GF-D8 (cell line): ENCODE data around the gene PAQR8.

Source experiments
- DNase-seq: peaks from one replicate; lab custom pipeline; 2025; lab: John Stamatoyannopoulos, UW

Gene PAQR8

DNA sequence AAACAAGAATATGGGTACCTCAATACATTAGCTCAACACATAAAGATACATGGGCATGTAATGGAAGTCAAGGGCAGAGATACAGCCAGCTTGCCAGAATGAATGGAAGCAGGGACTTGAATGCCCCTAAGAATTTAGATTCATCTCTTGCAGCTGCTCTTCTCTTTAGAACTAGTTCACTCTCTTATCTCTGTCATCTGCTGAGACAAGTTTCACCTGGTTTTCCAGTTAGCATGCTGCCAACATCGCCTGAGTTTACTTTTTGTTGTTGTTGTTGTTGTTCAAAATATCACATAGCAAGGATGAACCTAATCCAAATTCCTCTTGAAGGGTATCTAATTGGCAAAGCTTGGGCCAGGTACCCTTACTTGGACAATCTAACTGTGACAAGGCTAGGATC lies 14.1 kb upstream of the PAQR8 start:
- no peak for DNase-seq

DNA sequence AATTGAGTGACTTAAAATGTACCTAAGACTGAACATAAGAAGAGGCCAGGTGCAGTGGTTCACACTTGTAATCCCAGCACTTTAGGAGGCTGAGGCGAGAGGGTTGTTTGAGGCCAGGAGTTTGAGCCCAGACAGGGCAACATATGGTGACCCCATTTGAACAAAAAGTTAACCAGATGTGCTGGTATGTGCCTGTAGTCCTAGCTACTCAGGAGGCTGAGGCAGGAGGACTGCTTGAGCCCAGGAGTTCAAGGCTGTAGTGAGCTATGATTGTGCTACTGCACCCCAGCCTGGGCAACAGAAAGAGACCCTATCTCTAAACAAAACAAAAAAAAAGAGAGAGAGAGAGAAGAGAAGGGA lies 10.1 kb upstream of the PAQR8 start:
- no peak for DNase-seq

GRCh38 chr6:52352239-52353018 lies 9.5 kb upstream of the PAQR8 start:
- peak; percentile 37 for DNase-seq

DNA sequence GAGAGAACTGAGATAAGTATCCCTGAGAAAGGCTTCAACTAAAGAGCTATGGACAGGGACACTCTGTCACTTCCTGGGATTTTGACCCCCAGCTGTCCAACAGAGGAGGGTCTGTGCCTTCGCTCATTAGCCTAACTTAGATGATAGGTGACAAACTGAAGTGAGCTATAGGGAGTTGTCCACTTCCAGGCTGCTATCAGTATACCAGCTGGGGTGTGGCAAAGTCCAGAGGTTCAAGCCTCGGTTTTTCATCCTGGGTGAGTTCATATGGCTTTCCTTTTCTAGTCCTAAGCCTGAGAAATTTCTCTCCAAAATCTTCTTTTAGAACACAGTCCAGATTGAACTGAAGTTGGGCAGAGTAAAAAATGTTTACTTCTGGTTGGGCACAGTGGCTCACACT lies 5.9 kb upstream of the PAQR8 start:
- DNase-seq, result no peak

- DNase-seq, result no peak
These were observed 2.5 kb upstream of the PAQR8 start for GRCh38 chr6:52359403-52359802.

GRCh38 chr6:52360028-52360427 lies 1.9 kb upstream of the PAQR8 start:
- no peak for DNase-seq

- no peak for DNase-seq
These were observed 1.1 kb upstream of the PAQR8 start for GRCh38 chr6:52360601-52361413.

DNA sequence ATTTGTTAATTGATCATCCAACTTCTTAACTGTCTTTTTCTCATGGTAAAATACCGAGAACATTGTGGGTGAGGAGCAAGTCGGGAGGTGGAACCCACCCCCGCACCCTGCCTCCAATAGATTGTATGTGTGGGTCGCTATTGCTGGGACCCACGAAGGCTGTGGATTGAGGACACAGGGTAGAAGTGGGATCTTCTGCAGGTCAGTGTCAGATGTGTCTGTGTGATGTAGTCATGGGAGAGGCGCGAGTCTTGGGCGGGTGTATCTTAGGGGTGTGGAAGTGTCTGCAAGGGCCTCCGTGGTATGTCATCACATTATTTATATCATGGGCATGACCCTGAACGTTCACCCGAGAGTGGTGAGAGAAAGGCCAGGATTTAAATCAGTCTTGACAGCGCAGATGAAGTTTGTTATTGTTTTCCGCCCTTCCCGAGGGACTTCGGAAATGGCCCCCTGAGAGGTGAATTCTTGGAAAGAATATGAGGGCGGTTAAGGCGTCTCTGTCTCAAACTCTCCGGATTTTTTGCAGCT lies 472 bp upstream of the PAQR8 start:
- no peak for DNase-seq

- no peak for DNase-seq
These were observed 684 bp downstream of the PAQR8 start for GRCh38 chr6:52362443-52363227.

DNA sequence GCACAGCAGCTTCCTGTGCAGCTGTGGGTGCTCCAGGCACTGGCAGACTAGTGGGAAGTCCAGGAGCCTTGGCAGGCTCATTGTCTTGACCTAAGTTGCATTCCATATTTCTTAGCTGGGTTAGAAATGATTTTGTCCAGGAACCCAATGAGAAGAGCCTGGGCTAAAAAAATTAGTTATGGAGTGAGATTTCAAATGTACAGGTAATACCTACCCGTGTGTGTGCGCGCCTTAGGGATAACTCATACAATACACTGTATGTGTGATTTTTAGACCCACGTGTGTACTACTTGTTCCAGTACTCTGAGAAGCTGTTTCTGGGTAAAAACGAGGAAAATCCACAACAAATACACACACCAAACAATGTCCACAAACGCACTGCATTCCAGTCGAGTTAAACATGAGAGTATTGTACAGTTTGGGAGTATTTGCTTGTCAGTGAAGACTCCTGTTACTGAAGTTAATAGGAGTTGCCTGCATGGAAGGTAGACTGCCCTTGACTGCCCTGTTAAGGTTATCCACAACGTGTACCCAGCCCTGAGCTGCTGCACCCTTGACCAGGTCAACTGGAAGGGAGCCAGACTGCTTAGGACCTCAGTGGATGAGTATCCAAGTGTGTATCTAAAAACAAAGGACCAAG lies 1.4 kb downstream of the PAQR8 start:
- no peak for DNase-seq

GRCh38 chr6:52364480-52365166 lies 2.7 kb downstream of the PAQR8 start:
- no peak for DNase-seq

- DNase-seq, result no peak
These were observed 3.4 kb downstream of the PAQR8 start for GRCh38 chr6:52365317-52365716.

GRCh38 chr6:52365866-52366540 lies 4.1 kb downstream of the PAQR8 start:
- DNase-seq, result no peak

DNA sequence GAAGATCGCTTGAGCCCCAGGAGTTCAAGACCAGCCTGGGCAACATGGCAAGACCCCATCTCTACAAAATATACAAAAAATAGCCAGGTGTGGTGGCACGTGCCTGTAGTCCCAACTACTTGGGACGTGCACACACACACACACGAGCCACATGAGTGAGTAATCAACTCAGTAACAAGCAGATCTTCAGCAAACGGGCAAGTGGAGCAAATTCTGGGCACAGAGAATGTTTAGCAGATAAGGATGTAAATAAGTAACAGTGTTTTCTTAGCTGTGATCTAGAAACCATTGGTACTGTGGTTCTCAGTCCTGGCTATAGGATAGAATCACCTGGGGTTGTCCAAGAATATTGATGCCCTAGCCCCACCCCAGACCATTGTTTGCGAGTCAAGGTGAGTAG lies 6.1 kb downstream of the PAQR8 start:
- no peak for DNase-seq

DNA sequence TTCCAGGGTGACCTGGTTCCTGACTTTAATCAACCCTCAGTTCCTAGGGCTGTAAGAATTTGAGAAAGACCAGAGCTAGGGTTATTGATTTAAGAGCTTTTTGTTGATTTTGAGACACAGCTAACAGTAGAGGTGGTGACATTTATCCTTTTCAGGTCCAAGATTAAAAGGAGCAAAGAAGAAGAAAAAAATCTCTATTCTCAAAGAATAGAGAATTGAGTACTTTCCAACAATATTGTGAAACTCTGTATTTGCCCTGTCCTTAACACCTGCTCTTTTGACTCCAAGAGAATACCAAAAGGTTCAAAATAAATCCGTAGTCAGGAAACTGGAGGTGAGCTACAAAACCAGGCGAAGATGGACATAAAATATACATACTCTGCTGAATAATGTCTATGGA lies 7.3 kb downstream of the PAQR8 start:
- no peak for DNase-seq

DNA sequence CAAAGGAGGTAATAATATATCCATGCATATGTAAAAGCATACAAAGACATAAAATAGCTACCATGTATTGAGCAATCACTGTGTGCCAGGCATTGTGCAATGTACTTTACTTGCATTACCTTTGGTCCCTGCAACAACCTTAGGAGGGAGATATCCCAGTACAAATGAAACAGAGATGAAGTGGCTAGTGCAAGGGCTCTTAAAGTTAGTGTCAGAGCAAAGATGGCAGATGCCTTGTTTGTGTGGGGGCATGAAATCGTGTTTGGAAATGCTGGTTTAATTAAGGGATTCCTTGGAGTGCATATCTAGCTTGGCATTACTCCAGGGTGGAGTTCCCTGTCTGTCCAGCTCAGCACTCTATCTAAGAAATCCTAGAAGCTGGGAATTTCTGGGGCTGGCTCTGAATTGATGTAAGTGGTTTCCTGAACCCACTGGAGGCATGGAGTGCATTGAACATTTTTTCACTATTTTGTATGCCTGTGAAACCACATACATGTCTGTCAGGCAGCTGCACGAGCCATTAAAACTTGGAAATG lies 9.8 kb downstream of the PAQR8 start:
- no peak for DNase-seq

DNA sequence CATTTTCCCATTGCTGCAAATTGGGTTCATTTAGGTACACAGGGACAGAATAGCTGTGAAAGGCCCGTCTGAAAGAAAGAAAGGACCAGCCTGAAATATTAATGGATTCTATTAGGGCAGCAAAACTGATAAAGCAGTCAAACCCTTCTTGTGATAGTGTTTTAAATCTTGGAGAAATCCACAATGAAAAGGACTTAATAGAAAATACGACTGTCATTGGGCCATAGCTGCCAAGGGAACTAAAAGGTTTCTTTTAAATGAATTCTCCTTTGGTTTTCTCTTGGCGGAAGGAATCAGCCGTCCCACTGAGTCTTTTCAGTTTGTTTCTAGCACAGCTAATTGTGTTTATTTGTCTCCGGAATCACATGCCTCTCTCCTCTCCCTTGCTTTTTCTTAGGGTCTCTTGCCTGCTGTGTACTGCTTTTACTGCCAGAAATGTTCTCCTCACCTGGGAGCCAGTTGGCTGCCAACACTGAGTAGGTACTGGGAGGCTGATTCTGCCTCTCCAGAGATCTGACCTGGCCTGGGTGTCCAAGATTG lies 11.3 kb downstream of the PAQR8 start:
- DNase-seq, result no peak

GRCh38 chr6:52374247-52374646 lies 12.3 kb downstream of the PAQR8 start:
- no peak for DNase-seq

DNA sequence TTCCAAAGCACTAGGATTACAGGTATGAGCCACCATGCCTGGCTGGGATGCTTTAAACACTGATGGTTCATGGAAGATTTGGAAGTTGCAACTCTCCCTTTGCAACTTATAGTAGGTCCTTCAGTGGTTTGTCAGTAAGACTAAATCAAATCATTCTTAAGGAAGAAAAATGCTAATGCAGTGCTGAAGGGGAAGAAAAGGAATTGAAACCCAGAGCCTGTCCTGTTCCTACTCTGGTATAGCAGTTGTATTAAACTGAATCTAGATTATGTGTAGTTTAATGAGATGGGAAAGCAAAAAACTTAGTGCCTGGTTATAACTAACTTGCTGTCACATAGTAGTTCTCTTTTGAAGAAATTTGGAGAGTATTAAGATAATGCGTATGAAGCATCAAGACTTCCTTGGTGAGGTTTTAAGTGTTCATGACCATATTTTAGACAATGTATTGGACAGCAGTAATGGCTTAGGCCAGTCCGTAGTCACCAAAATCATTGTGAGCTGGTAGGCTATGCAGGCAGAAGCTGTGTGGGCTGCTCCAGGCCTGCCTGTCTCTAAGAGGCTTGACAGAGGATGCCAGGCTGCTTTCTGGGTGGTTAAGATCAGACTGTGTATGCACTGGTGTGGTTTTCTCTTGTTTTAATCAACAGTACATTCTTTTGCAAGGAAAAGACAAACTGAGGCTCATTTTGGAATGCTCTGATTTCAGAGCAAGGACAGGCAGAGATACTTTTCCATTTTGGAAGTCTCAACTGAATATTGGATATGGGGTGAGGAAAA lies 14.0 kb downstream of the PAQR8 start:
- DNase-seq, result no peak
